K562 (cell line): ENCODE measurements around the gene PPFIA3. TPM values are rescaled to one million over a fixed set of nuclear protein-coding genes. Genes with fewer than 3 reads are reported as not detected.

Experiments used
- CCNT2 ChIP-seq: IDR thresholded peaks from 2 replicates; pipeline ENCODE4 v1.6.1; 2011; ENCODE audit warnings: borderline replicate concordance, low read depth, mild to moderate bottlenecking, moderate library complexity, mixed read lengths, low read length; ENCODE audit not compliant: insufficient read length; ENCODE audit errors: extremely low read depth
- FOXJ3 ChIP-seq: sonication (generic); formaldehyde crosslinking; IDR thresholded peaks from 2 replicates; pipeline ENCODE4 v1.4.0; 2020; ENCODE audit warnings: mild to moderate bottlenecking, missing genetic modification reagents
- FUS ChIP-seq: fragments of 200-400 bp; formaldehyde crosslinking; optimal IDR thresholded peaks from 2 replicates; pipeline ENCODE3; 2017; ENCODE audit warnings: low read depth, low read length
- GABPA ChIP-seq: fragments of 200-800 bp; sonication (Bioruptor generic); conservative IDR thresholded peaks from 2 replicates; pipeline ENCODE4 v1.6.1; 2016; ENCODE audit warnings: low read depth, missing genetic modification characterization, missing compliant biosample characterization
- GATA2 ChIP-seq: sonication (generic); formaldehyde crosslinking; IDR thresholded peaks from 2 replicates; pipeline ENCODE4 v1.4.0; 2020; ENCODE audit warnings: mild to moderate bottlenecking, missing genetic modification reagents
- MCM3 ChIP-seq: fragments of 450-650 bp; IDR thresholded peaks from 2 replicates; pipeline ENCODE4 v1.6.1; 2016
- NCOA1 ChIP-seq: fragments of 450-650 bp; IDR thresholded peaks from 2 replicates; pipeline ENCODE4 v1.6.1; 2016; ENCODE audit warnings: low read depth
- PTRF ChIP-seq: fragments of 450-650 bp; IDR thresholded peaks from 2 replicates; pipeline ENCODE4 v1.6.1; 2016; ENCODE audit warnings: mild to moderate bottlenecking, missing genetic modification characterization, missing compliant biosample characterization
- PTTG1 ChIP-seq: fragments of 450-650 bp; IDR thresholded peaks from 2 replicates; pipeline ENCODE4 v1.6.1; 2016; ENCODE audit warnings: low read depth, mild to moderate bottlenecking, missing genetic modification characterization, missing compliant biosample characterization
- RBM15 ChIP-seq: fragments of 200-400 bp; formaldehyde crosslinking; IDR thresholded peaks from 2 replicates; pipeline ENCODE4 v1.6.1; 2018; ENCODE audit warnings: mild to moderate bottlenecking, low read length, moderate library complexity; ENCODE audit not compliant: insufficient read depth
- TCF3 ChIP-seq: sonication (generic); formaldehyde crosslinking; IDR thresholded peaks from 2 replicates; pipeline ENCODE4 v1.4.0; 2020; ENCODE audit warnings: mild to moderate bottlenecking, missing genetic modification reagents
- ZEB2 ChIP-seq: fragments of 450-650 bp; IDR thresholded peaks from 2 replicates; pipeline ENCODE4 v1.6.1; 2016
- ZNF217 ChIP-seq: sonication (generic); formaldehyde crosslinking; IDR thresholded peaks from 2 replicates; pipeline ENCODE4 v1.8.0; 2022; ENCODE audit warnings: mild to moderate bottlenecking, missing genetic modification reagents
- ZNF24 ChIP-seq: fragments of 450-650 bp; IDR thresholded peaks from 2 replicates; pipeline ENCODE4 v1.6.1; 2016
- polyA plus RNA-seq, 8 experiments: library from polyadenylated mRNA; depleted of rRNA in 4 of 8; stranded (reverse) in 5 of 8; unstranded in 3 of 8; fragments of >200 nt; fragmentation: Nextera tagmentation in 2 of 8; fragmentation: Illumina TruSeq in 1 of 8; extraction: Ambion mirVana in 2 of 8; extraction: Trizol in 1 of 8; gene quantifications; 2 replicates each; pipeline versions ENCODE4 v1.2.1 to v1.2.3, GENCODE V29; 2011 to 2014; ENCODE audit warnings: inconsistent platforms in 1 of 8, missing spikeins in 1 of 8
- total RNA-seq, 7 experiments: library from RNA; depleted of rRNA in 6 of 7; stranded (reverse); fragments of >200 nt in 6 of 7; fragmentation: Illumina TruSeq in 2 of 7; extraction: Trizol in 2 of 7; gene quantifications; 2 replicates each; pipeline versions ENCODE4 v1.2.1 to v1.2.3, GENCODE V29; 2011 to 2021; ENCODE audit warnings: low replicate concordance in 1 of 7
- TF ChIP-seq, protein P1 (sequence below), 2 experiments: IDR thresholded peaks; 2 replicates each; pipeline ENCODE4 v1.6.1; 2011; ENCODE audit warnings: borderline replicate concordance in 1 of 2, control low read depth in 1 of 2, low read depth in 1 of 2, low read length in 1 of 2, mild to moderate bottlenecking in 1 of 2, mixed read lengths in 1 of 2, moderate library complexity in 1 of 2; ENCODE audit not compliant: insufficient read depth in 1 of 2, insufficient read length in 1 of 2, poor library complexity in 1 of 2, severe bottlenecking in 1 of 2; ENCODE audit errors: extremely low read depth in 1 of 2
- TF ChIP-seq, protein P2 (sequence below): sonication (generic); formaldehyde crosslinking; IDR thresholded peaks from 2 replicates; pipeline ENCODE4 v1.8.1; 2023; ENCODE audit warnings: mild to moderate bottlenecking, missing genetic modification reagents
- TF ChIP-seq, protein P3 (sequence below): fragments of 250-450 bp; sonication (Bioruptor Pico); IDR thresholded peaks from 2 replicates; pipeline ENCODE4 v1.5.0; 2020; ENCODE audit warnings: mild to moderate bottlenecking, borderline replicate concordance
- TF ChIP-seq, protein P4 (sequence below): fragments of 450-650 bp; conservative IDR thresholded peaks from 2 replicates; pipeline ENCODE4 v1.6.1; 2016; ENCODE audit warnings: missing genetic modification characterization, low read depth, mild to moderate bottlenecking, missing compliant biosample characterization, moderate library complexity
- TF ChIP-seq, protein P5 (sequence below): IDR thresholded peaks from 2 replicates; pipeline ENCODE4 v1.6.1; 2011; ENCODE audit warnings: borderline replicate concordance, low read depth, mild to moderate bottlenecking, moderate library complexity, low read length; ENCODE audit not compliant: insufficient read depth, poor library complexity, severe bottlenecking

PPFIA3 gene
- total and polyA plus RNA-seq, 9 of the 15 experiments (the other 6 are each of a cell fraction or from before 2014, with no cell fraction given) = 0.10 to 53.0 (median 17.6) TPM

DNA sequence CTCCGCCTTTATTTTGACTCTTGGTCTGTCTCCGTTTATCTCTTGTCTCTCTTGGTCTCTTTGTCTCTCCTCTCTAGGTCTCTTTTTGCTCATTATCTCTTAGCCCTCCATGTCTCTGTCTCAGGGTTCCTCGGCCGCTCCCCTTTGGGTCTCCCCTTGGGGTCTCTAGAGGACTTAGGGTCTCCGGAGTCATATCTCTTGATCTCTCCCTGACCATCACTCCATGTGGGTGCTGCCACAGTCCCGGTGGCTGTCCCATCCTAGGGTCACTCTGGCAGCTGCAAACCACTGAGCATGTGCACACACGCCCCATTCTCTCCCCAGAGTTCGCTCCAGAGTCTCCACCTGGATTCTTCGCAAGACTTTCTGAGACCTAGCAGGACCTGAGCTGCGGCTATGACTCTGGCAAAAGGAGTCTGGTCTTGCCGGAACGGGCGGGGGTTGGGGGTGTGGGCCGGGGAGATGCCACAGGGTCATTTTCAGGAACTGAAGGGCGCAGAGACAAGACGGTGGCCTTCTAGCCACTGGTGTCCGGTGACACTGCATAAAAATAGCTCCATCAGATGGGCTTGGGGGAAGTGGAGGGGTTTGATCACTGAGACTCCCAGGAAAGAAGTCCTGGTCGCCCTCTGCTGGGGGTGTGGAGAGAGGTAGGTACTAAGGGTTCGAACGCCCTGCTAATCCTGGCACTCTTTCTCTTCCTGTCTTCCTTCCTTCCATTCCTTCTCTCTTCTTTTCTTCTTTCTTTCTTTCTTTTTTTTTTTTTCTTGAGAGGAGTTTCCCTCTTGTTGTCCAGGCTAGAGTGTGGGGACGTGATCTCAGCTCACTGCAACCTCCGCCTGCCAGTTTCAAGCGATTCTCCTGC is 45.6 kb upstream of the PPFIA3 start (continued):
- TF ChIP-seq, protein P1, sequence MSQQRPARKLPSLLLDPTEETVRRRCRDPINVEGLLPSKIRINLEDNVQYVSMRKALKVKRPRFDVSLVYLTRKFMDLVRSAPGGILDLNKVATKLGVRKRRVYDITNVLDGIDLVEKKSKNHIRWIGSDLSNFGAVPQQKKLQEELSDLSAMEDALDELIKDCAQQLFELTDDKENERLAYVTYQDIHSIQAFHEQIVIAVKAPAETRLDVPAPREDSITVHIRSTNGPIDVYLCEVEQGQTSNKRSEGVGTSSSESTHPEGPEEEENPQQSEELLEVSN (IDR thresholded peaks at IDR 0.05; ENCODE audit: borderline replicate concordance in 1 of 2, extremely low read depth in 1 of 2, insufficient read depth in 1 of 2, insufficient read length in 1 of 2, low read depth in 1 of 2, low read length in 1 of 2, poor library complexity in 1 of 2, severe bottlenecking in 1 of 2) = peak in 1 of 2 experiments; percentile 41
- TF ChIP-seq TCF3 (0 out of 2 replicates have a peak, but pooled peaks have one; percentile 13), PTTG1 (tag) (no peak), FUS (no peak), MCM3 (no peak), ZNF217 (CRISPR knock-in tag) (no peak), FOXJ3 (no peak), NCOA1 (peak; percentile 31; the same call in 1 of the 2 replicates), ZEB2 (no peak), GATA2 (CRISPR knock-in tag) (no peak), RBM15 (no peak), GABPA (tag) (no peak), CCNT2 (no peak), ZNF24 (no peak), PTRF (tag) (no peak)
- TF ChIP-seq, protein P2, sequence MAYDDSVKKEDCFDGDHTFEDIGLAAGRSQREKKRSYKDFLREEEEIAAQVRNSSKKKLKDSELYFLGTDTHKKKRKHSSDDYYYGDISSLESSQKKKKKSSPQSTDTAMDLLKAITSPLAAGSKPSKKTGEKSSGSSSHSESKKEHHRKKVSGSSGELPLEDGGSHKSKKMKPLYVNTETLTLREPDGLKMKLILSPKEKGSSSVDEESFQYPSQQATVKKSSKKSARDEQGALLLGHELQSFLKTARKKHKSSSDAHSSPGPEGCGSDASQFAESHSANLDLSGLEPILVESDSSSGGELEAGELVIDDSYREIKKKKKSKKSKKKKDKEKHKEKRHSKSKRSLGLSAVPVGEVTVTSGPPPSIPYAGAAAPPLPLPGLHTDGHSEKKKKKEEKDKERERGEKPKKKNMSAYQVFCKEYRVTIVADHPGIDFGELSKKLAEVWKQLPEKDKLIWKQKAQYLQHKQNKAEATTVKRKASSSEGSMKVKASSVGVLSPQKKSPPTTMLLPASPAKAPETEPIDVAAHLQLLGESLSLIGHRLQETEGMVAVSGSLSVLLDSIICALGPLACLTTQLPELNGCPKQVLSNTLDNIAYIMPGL (CRISPR knock-in tag) = no peak
- TF ChIP-seq, protein P3, sequence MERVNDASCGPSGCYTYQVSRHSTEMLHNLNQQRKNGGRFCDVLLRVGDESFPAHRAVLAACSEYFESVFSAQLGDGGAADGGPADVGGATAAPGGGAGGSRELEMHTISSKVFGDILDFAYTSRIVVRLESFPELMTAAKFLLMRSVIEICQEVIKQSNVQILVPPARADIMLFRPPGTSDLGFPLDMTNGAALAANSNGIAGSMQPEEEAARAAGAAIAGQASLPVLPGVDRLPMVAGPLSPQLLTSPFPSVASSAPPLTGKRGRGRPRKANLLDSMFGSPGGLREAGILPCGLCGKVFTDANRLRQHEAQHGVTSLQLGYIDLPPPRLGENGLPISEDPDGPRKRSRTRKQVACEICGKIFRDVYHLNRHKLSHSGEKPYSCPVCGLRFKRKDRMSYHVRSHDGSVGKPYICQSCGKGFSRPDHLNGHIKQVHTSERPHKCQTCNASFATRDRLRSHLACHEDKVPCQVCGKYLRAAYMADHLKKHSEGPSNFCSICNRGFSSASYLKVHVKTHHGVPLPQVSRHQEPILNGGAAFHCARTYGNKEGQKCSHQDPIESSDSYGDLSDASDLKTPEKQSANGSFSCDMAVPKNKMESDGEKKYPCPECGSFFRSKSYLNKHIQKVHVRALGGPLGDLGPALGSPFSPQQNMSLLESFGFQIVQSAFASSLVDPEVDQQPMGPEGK = no peak
- TF ChIP-seq, protein P4, sequence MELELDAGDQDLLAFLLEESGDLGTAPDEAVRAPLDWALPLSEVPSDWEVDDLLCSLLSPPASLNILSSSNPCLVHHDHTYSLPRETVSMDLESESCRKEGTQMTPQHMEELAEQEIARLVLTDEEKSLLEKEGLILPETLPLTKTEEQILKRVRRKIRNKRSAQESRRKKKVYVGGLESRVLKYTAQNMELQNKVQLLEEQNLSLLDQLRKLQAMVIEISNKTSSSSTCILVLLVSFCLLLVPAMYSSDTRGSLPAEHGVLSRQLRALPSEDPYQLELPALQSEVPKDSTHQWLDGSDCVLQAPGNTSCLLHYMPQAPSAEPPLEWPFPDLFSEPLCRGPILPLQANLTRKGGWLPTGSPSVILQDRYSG (tag) = no peak
- TF ChIP-seq, protein P5, sequence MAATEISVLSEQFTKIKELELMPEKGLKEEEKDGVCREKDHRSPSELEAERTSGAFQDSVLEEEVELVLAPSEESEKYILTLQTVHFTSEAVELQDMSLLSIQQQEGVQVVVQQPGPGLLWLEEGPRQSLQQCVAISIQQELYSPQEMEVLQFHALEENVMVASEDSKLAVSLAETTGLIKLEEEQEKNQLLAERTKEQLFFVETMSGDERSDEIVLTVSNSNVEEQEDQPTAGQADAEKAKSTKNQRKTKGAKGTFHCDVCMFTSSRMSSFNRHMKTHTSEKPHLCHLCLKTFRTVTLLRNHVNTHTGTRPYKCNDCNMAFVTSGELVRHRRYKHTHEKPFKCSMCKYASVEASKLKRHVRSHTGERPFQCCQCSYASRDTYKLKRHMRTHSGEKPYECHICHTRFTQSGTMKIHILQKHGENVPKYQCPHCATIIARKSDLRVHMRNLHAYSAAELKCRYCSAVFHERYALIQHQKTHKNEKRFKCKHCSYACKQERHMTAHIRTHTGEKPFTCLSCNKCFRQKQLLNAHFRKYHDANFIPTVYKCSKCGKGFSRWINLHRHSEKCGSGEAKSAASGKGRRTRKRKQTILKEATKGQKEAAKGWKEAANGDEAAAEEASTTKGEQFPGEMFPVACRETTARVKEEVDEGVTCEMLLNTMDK = peak; percentile 73
